Lung (tissue), 12 donors: ENCODE results near the gene MIOS. TPM values are rescaled to one million over a fixed set of nuclear protein-coding genes. Genes with fewer than 3 reads are reported as not detected.

Experiments used
- ATAC-seq: fragments of 200-7000 bp; cut with Tn5 transposase; one replicate; pipeline ENCODE4 v1.9.1; 2020; ENCODE audit warnings: moderate number of reproducible peaks; ENCODE audit not compliant: insufficient read depth, low FRiP score
- DNase-seq, 3 donors: peaks; one replicate each; pipeline ENCODE4 v3.0.0-alpha.2; 2013 to 2017
- H3K27ac ChIP-seq, 2 donors: one replicate each; pipeline ENCODE4 v1.5.1; 2013; ENCODE audit warnings: mild to moderate bottlenecking in 2 of 2, moderate library complexity in 2 of 2, control low read depth in 1 of 2, inconsistent platforms in 1 of 2, low read depth in 1 of 2, low read length in 1 of 2
- H3K27me3 ChIP-seq, 3 donors: one replicate each; pipeline ENCODE4 v1.5.1; 2013; ENCODE audit warnings: low read length in 2 of 3; ENCODE audit not compliant: control insufficient read depth in 3 of 3, insufficient read depth in 3 of 3
- H3K36me3 ChIP-seq, 4 donors: one replicate each; pipeline ENCODE4 v1.5.1; 2013; ENCODE audit warnings: low read length in 4 of 4, mild to moderate bottlenecking in 1 of 4, moderate library complexity in 1 of 4; ENCODE audit not compliant: control insufficient read depth in 4 of 4, insufficient read depth in 4 of 4
- H3K4me1 ChIP-seq, 5 donors: one replicate each; pipeline ENCODE4 v1.5.1; 2013; ENCODE audit warnings: low read length in 5 of 5, mild to moderate bottlenecking in 2 of 5, moderate library complexity in 1 of 5; ENCODE audit not compliant: control insufficient read depth in 5 of 5, insufficient read depth in 5 of 5
- H3K4me3 ChIP-seq: one replicate; pipeline ENCODE4 v1.5.1; 2013; ENCODE audit warnings: mild to moderate bottlenecking, control low read depth, moderate library complexity
- H3K9ac ChIP-seq, 2 donors: one replicate each; pipeline ENCODE4 v1.5.1; 2013; ENCODE audit warnings: low read length in 2 of 2, control low read depth in 1 of 2; ENCODE audit not compliant: insufficient read depth in 1 of 2
- H3K9me3 ChIP-seq, 4 donors: one replicate each; pipeline ENCODE4 v1.5.1; 2013; ENCODE audit warnings: low read length in 3 of 4, mild to moderate bottlenecking in 1 of 4, moderate library complexity in 1 of 4; ENCODE audit not compliant: control insufficient read depth in 4 of 4, insufficient read depth in 3 of 4
- WGBS, 2 donors: extraction: QIAGEN DNeasy Blood & Tissue Kit; methylation state at CpG; one replicate each; pipeline ENCODE4 v1.1.7; 2013; 5-methylcytosine and 5-hydroxymethylcytosine counted together
- polyA plus RNA-seq, 2 donors: library from polyadenylated mRNA; stranded (reverse); fragments of 200-250 nt; gene quantifications; one replicate each; pipeline ENCODE4 v1.2.1, GENCODE V29; 2013
- total RNA-seq, 2 donors: library from RNA; depleted of rRNA in 1 of 2; stranded (reverse); fragments of >200 nt in 1 of 2; gene quantifications; one replicate each; pipeline ENCODE4 v1.2.1, GENCODE V29; 2014 to 2021
- TF ChIP-seq, protein P1 (sequence below): IDR thresholded peaks from 2 replicates; pipeline ENCODE4 v1.5.1; 2012; ENCODE audit warnings: mild to moderate bottlenecking; ENCODE audit errors: control extremely low read depth, extremely low read depth
- donor health status: control.
- donor health status: control.
- donor health status: Bipolar disorder and iron deficiency.
- donor health status: healthy.
- donor health status: DM: yes; HTN: yes; CAD: no.

Gene MIOS
- total and polyA plus RNA-seq, 4 donors, result 8.7 to 45.6 (median 24.0) TPM

DNA sequence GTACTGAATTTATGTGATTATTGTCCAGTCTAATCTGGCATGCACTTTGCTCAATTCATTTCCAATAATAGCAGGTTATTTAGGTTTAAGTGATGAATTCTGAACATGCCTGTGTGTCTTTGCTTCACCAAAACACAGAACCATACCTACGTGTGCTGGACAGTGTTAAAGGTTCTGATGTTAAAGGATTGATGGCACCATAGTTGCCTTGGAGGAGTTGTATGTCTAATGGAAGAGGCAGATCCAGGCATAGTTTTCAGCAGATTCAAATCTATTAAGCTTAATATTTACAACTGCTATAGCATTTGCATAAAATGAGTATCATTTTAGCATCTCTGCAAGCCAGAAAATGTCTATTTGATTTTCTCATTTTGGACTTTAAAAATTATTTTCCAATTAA lies 45.8 kb downstream of the MIOS start:
- Histone ChIP-seq H3K4me1 (no peaks in the 10 kb centered on the region), H3K9me3 (no peaks in the 10 kb centered on the region), H3K4me3 (no peak overlapping the region), H3K27ac (no peak overlapping the region), H3K9ac (no peak overlapping the region), H3K27me3 (no peaks in the 10 kb centered on the region), H3K36me3 (no peaks in the 10 kb centered on the region)
- TF ChIP-seq, protein P1, sequence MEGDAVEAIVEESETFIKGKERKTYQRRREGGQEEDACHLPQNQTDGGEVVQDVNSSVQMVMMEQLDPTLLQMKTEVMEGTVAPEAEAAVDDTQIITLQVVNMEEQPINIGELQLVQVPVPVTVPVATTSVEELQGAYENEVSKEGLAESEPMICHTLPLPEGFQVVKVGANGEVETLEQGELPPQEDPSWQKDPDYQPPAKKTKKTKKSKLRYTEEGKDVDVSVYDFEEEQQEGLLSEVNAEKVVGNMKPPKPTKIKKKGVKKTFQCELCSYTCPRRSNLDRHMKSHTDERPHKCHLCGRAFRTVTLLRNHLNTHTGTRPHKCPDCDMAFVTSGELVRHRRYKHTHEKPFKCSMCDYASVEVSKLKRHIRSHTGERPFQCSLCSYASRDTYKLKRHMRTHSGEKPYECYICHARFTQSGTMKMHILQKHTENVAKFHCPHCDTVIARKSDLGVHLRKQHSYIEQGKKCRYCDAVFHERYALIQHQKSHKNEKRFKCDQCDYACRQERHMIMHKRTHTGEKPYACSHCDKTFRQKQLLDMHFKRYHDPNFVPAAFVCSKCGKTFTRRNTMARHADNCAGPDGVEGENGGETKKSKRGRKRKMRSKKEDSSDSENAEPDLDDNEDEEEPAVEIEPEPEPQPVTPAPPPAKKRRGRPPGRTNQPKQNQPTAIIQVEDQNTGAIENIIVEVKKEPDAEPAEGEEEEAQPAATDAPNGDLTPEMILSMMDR, result no peak
- DNase-seq (no peak), ATAC-seq (no peak)
- WGBS, 2 donors, result 88 to 90% methylated on average over 1 of the region's 1 CpG

GRCh38 chr7:7613210-7613609 lies 46.5 kb downstream of the MIOS start:
- ATAC-seq (no peak), DNase-seq (no peak)
- Histone ChIP-seq H3K4me1 (no peaks in the 10 kb centered on the region), H3K9ac (no peak overlapping the region), H3K4me3 (no peak overlapping the region), H3K36me3 (no peaks in the 10 kb centered on the region), H3K27ac (no peak overlapping the region), H3K9me3 (no peaks in the 10 kb centered on the region), H3K27me3 (no peaks in the 10 kb centered on the region)
- WGBS, 2 donors, result 94 to 96% methylated on average over 1 of the region's 1 CpG
- TF ChIP-seq, protein P1, result no peak

GRCh38 chr7:7614018-7614741 lies 47.5 kb downstream of the MIOS start:
- no peak for DNase-seq
- Histone ChIP-seq H3K27ac (no peak overlapping the region), H3K27me3 (no peaks in the 10 kb centered on the region), H3K4me3 (no peak overlapping the region), H3K36me3 (no peaks in the 10 kb centered on the region), H3K9ac (no peak overlapping the region), H3K4me1 (no peaks in the 10 kb centered on the region), H3K9me3 (no peaks in the 10 kb centered on the region)
- TF ChIP-seq, protein P1, result no peak
- no peak for ATAC-seq
- WGBS, 2 donors, result 88 to 92% methylated on average over 4 of the region's 4 CpGs

GRCh38 chr7:7617550-7617949 lies 50.9 kb downstream of the MIOS start:
- 78 to 89% methylated on average over 3 of the region's 3 CpGs for WGBS, 2 donors
- H3K27ac ChIP-seq, result no peak overlapping the region
- H3K36me3 ChIP-seq, result no peaks in the 10 kb centered on the region
- no peaks in the 10 kb centered on the region for H3K4me1 ChIP-seq
- no peak overlapping the region for H3K4me3 ChIP-seq
- no peaks in the 10 kb centered on the region for H3K27me3 ChIP-seq
- H3K9ac ChIP-seq, result no peak overlapping the region
- no peaks in the 10 kb centered on the region for H3K9me3 ChIP-seq
- TF ChIP-seq, protein P1, result no peak
- DNase-seq (no peak), ATAC-seq (no peak)
